CD4-positive, alpha-beta T cell (primary cell): Measurements from ENCODE around the gene FNBP1L. TPM values are rescaled to one million over a fixed set of nuclear protein-coding genes. Genes with fewer than 3 reads are reported as not detected.

ENCODE experiments used
- ATAC-seq: fragments of 200-7000 bp; cut with Tn5 transposase; one replicate; pipeline ENCODE4 v1.10.0; 2022; ENCODE audit warnings: mild to moderate bottlenecking; ENCODE audit not compliant: poor library complexity
- CTCF ChIA-PET: fragments of 350-600 bp; sonication (Branson Sonifier 250); formaldehyde crosslinking; loops from one replicate; lab custom pipeline; 2021; ENCODE audit warnings: antibody characterized with exemption, inconsistent platforms; lab: Charles Lee
- POLR2A ChIA-PET: fragments of 350-600 bp; sonication (Branson Sonifier 250); formaldehyde crosslinking; loops from one replicate; lab custom pipeline; 2021; ENCODE audit warnings: antibody characterized with exemption, inconsistent platforms; lab: Charles Lee
- DNase-seq, 14 experiments: peaks; one replicate each; pipeline ENCODE4 v3.0.0-alpha.2; 2013 to 2020; ENCODE audit warnings: mixed read lengths in 2 of 14
- H3K27ac ChIP-seq, 2 donors: one replicate each; pipeline versions ENCODE4 v1.5.1 to v1.7.0; 2013; ENCODE audit warnings: low read length in 2 of 2, low read depth in 1 of 2, mild to moderate bottlenecking in 1 of 2
- H3K27me3 ChIP-seq, 2 experiments: 1 replicate in 1 of 2; 2 replicates in 1 of 2; pipeline versions ENCODE4 v1.6.1 to v1.7.0; 2013; ENCODE audit warnings: low read length in 2 of 2, control low read depth in 1 of 2, mild to moderate bottlenecking in 1 of 2, moderate library complexity in 1 of 2; ENCODE audit not compliant: insufficient read depth in 2 of 2, control insufficient read depth in 1 of 2
- H3K36me3 ChIP-seq: one replicate; pipeline ENCODE4 v1.6.1; 2013; ENCODE audit warnings: low read length, control low read depth; ENCODE audit not compliant: insufficient read depth
- H3K4me1 ChIP-seq: one replicate; pipeline ENCODE4 v1.6.1; 2013; ENCODE audit warnings: low read length, control low read depth; ENCODE audit not compliant: insufficient read depth
- H3K4me3 ChIP-seq: one replicate; pipeline ENCODE4 v1.5.1; 2013; ENCODE audit warnings: mild to moderate bottlenecking, low read length, moderate library complexity
- H3K9me3 ChIP-seq, 2 experiments: 1 replicate in 1 of 2; 2 replicates in 1 of 2; pipeline versions ENCODE4 v1.6.1 to v1.7.0; 2013; ENCODE audit warnings: low read length in 2 of 2, mild to moderate bottlenecking in 2 of 2, control low read depth in 1 of 2, moderate library complexity in 1 of 2; ENCODE audit not compliant: control insufficient read depth in 1 of 2, insufficient read depth in 1 of 2
- H3K27ac Mint-ChIP-seq: one replicate; pipeline ENCODE4 v1.8.0; 2020; ENCODE audit warnings: mixed read lengths
- H3K27me3 Mint-ChIP-seq: one replicate; pipeline ENCODE4 v1.8.0; 2021; ENCODE audit warnings: mixed read lengths
- H3K36me3 Mint-ChIP-seq: one replicate; pipeline ENCODE4 v1.8.0; 2021; ENCODE audit warnings: low read depth, mixed read lengths
- H3K4me1 Mint-ChIP-seq: one replicate; pipeline ENCODE4 v1.8.0; 2021; ENCODE audit warnings: low read depth, mixed read lengths
- H3K4me3 Mint-ChIP-seq: one replicate; pipeline ENCODE4 v1.8.0; 2020; ENCODE audit warnings: mild to moderate bottlenecking, mixed read lengths
- H3K9me3 Mint-ChIP-seq: one replicate; pipeline ENCODE4 v1.8.0; 2020; ENCODE audit warnings: mixed read lengths
- CTCF ChIP-seq: fragments of 200-600 bp; IDR thresholded peaks from one replicate; pipeline ENCODE4 v1.8.0; 2022; ENCODE audit warnings: antibody characterized with exemption, mild to moderate bottlenecking
- intact Hi-C, 2 experiments: fragments of 100-400 bp; cut with DNase I in 1 of 2; cut with micrococcal nuclease in 1 of 2; formaldehyde crosslinking; loops; one replicate each; pipeline versions ENCODE4 v1.15.1 to v1.9.0; 2023 to 2025; cut with DNase I, micrococcal nuclease
- total RNA-seq, 174 experiments: library from RNA in 2 of 174; stranded (reverse) in 2 of 174; gene quantifications; one replicate each; pipeline ENCODE4 v1.2.3 and lab custom pipeline; 2021 to 2026

Gene FNBP1L
- total RNA-seq, 2 experiments from 2014 or later, result 1.1 TPM

GRCh38 chr1:93567255-93567918 lies 119.5 kb downstream of the FNBP1L start:
- TF ChIP-seq CTCF, result no peak
- Mint-ChIP-seq H3K4me1 (no peaks in the 10 kb centered on the region), H3K27ac (no peak overlapping the region), H3K9me3 (no peaks in the 10 kb centered on the region), H3K27me3 (no peaks in the 10 kb centered on the region), H3K36me3 (no peaks in the 10 kb centered on the region), H3K4me3 (no peak overlapping the region)
- Histone ChIP-seq H3K4me1 (no peaks in the 10 kb centered on the region), H3K4me3 (no peak overlapping the region), H3K36me3 (no peaks in the 10 kb centered on the region), H3K27me3 (no peaks in the 10 kb centered on the region), H3K9me3 (no peaks in the 10 kb centered on the region), H3K27ac (no peak overlapping the region)
- intact Hi-C loops, result no loop called here
- ChIA-PET CTCF (no interaction called here), POLR2A (no interaction called here)
- DNase-seq (no peak), ATAC-seq (no peak)

GRCh38 chr1:93569489-93569888 lies 121.6 kb downstream of the FNBP1L start:
- POLR2A ChIA-PET, result no interaction called here
- no peak for TF ChIP-seq CTCF
- CTCF ChIA-PET, result no interaction called here

DNA sequence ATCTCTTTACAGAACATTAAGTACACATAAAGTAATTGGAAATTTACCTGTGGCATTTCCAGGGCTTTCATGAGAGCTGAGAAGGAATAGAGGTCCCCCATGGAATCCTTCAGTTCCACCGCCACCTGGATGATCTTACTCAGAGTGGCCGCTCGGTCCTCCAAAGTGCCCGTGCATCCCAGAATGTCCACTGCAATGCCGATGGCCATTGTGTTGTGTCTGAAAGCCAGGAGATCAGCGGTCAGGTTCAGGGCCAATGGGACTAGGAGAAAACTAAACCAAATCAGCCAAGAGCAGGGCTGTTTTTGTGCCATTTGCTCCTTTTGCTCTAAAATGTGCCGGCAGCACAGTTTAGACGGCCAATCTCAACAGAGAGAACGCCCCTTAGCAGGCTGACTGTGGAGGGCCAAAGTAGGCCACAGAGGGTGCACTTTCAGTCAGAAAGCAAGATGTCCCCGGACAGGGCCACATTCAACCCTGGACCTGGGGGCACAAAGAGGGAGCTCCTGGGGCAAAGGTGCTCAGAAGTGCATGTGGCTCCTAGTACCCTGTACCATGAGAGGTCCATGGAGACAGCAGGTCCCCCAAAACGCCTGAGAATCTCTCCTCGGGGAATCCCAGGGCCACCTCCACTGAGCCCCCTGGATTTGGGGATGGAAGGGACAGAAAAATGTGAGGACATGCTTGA lies 123.8 kb downstream of the FNBP1L start:
- no peak for DNase-seq
- POLR2A ChIA-PET, result no interaction called here
- Histone ChIP-seq H3K4me1 (no peaks in the 10 kb centered on the region), H3K27ac (no peak overlapping the region), H3K9me3 (no peaks in the 10 kb centered on the region), H3K36me3 (no peaks in the 10 kb centered on the region), H3K4me3 (no peak overlapping the region), H3K27me3 (no peaks in the 10 kb centered on the region)
- H3K27ac Mint-ChIP-seq, result no peak overlapping the region
- H3K9me3 Mint-ChIP-seq, result no peaks in the 10 kb centered on the region
- no peak for ATAC-seq
- TF ChIP-seq CTCF, result no peak
- H3K27me3 Mint-ChIP-seq, result no peaks in the 10 kb centered on the region
- H3K4me3 Mint-ChIP-seq, result no peak overlapping the region
- no peaks in the 10 kb centered on the region for H3K4me1 Mint-ChIP-seq
- H3K36me3 Mint-ChIP-seq, result no peaks in the 10 kb centered on the region
- CTCF ChIA-PET, result no interaction called here
- intact Hi-C loops, result no loop called here

More at GRCh38 chr1:93569489-93569888, 121.6 kb downstream of the FNBP1L start:
- no peaks in the 10 kb centered on the region for H3K9me3 ChIP-seq
- DNase-seq, result no peak
- H3K4me3 ChIP-seq, result no peak overlapping the region
- no peak for ATAC-seq
- no peaks in the 10 kb centered on the region for H3K27me3 ChIP-seq
- intact Hi-C loops, result no loop called here
- no peak overlapping the region for H3K4me3 Mint-ChIP-seq
- H3K36me3 Mint-ChIP-seq, result no peaks in the 10 kb centered on the region
- H3K9me3 Mint-ChIP-seq, result no peaks in the 10 kb centered on the region
- no peak overlapping the region for H3K27ac ChIP-seq
- H3K36me3 ChIP-seq, result no peaks in the 10 kb centered on the region
- no peaks in the 10 kb centered on the region for H3K27me3 Mint-ChIP-seq
- no peaks in the 10 kb centered on the region for H3K4me1 ChIP-seq
- no peaks in the 10 kb centered on the region for H3K4me1 Mint-ChIP-seq
- no peak overlapping the region for H3K27ac Mint-ChIP-seq
